Esophagus muscularis mucosa (tissue), 4 donors: ENCODE data around the gene PTPRU.

Experiments
- CTCF ChIP-seq, 3 experiments: fragments of 200-600 bp in 2 of 3; fragments of 450-650 bp in 1 of 3; sonication (generic) in 2 of 3; IDR thresholded peaks; one replicate each; pipeline ENCODE4 v1.5.1; 2017 to 2019; ENCODE audit warnings: antibody characterized with exemption in 3 of 3, mild to moderate bottlenecking in 2 of 3, moderate library complexity in 1 of 3
- EP300 ChIP-seq: sonication (generic); formaldehyde crosslinking; IDR thresholded peaks from one replicate; pipeline ENCODE4 v1.6.1; 2017; ENCODE audit warnings: antibody characterized with exemption
- POLR2A ChIP-seq: fragments of 450-650 bp; IDR thresholded peaks from one replicate; pipeline ENCODE4 v1.6.1; 2017; ENCODE audit warnings: antibody characterized with exemption, moderate library complexity, mild to moderate bottlenecking, low read depth
- POLR2AphosphoS5 ChIP-seq, 2 donors: sonication (generic); formaldehyde crosslinking; IDR thresholded peaks; one replicate each; pipeline ENCODE4 v1.6.1; 2017; ENCODE audit warnings: antibody characterized with exemption in 2 of 2

- no peak for TF ChIP-seq POLR2AphosphoS5 (IDR thresholded peaks at IDR 0.05)
- no peak for TF ChIP-seq EP300
- TF ChIP-seq CTCF (IDR thresholded peaks at IDR 0.05), result no peak
- no peak for TF ChIP-seq POLR2A
Measured at GRCh38 chr1:29343908-29344307, 107.6 kb downstream of the PTPRU start.
